Measurements from ENCODE around the gene HS3ST4.

HS3ST4 gene

GRCh38 chr16:25897702-25898101 lies 205.9 kb downstream of the HS3ST4 start:
- DNase-seq: no peak

- no peak for DNase-seq
Measured at GRCh38 chr16:25905810-25906209, 214.1 kb downstream of the HS3ST4 start.

- DNase-seq: no peak
Measured at GRCh38 chr16:25910971-25911370, 219.2 kb downstream of the HS3ST4 start.

- no peak for DNase-seq
Measured at GRCh38 chr16:25912321-25912720, 220.6 kb downstream of the HS3ST4 start.

- no peak for DNase-seq
Measured at GRCh38 chr16:25914357-25914962, 222.7 kb downstream of the HS3ST4 start.

- DNase-seq: no peak
Measured at GRCh38 chr16:25916037-25916436, 224.3 kb downstream of the HS3ST4 start.

GRCh38 chr16:25922438-25922837 lies 230.7 kb downstream of the HS3ST4 start:
- DNase-seq: no peak

- DNase-seq: no peak
Measured at GRCh38 chr16:25925421-25925820, 233.7 kb downstream of the HS3ST4 start.

GRCh38 chr16:25931473-25932035 lies 239.8 kb downstream of the HS3ST4 start:
- no peak for DNase-seq

GRCh38 chr16:25941800-25942499 lies 250.2 kb downstream of the HS3ST4 start:
- DNase-seq: no peak

GRCh38 chr16:25950586-25951281 lies 259.0 kb downstream of the HS3ST4 start:
- no peak for DNase-seq

- DNase-seq: no peak
Measured at GRCh38 chr16:25951999-25952398, 260.2 kb downstream of the HS3ST4 start.

- no peak for DNase-seq
Measured at GRCh38 chr16:25952983-25953382, 261.2 kb downstream of the HS3ST4 start.

GRCh38 chr16:25957707-25958106 lies 265.9 kb downstream of the HS3ST4 start:
- DNase-seq: no peak

- DNase-seq: no peak
Measured at GRCh38 chr16:25959221-25959620, 267.5 kb downstream of the HS3ST4 start.

GRCh38 chr16:25966172-25967097 lies 274.7 kb downstream of the HS3ST4 start:
- no peak for DNase-seq

- DNase-seq: no peak
Measured at GRCh38 chr16:25977121-25977520, 285.4 kb downstream of the HS3ST4 start.

GRCh38 chr16:25978218-25978617 lies 286.5 kb downstream of the HS3ST4 start:
- no peak for DNase-seq

GRCh38 chr16:25988084-25988483 lies 296.3 kb downstream of the HS3ST4 start:
- no peak for DNase-seq

- DNase-seq: no peak
Measured at GRCh38 chr16:25988882-25989281, 297.1 kb downstream of the HS3ST4 start.

GRCh38 chr16:25996052-25996451 lies 304.3 kb downstream of the HS3ST4 start:
- no peak for DNase-seq

GRCh38 chr16:26005336-26005735 lies 313.6 kb downstream of the HS3ST4 start:
- DNase-seq: no peak

GRCh38 chr16:26012376-26012775 lies 320.6 kb downstream of the HS3ST4 start:
- no peak for DNase-seq
